ENCODE results near the gene FAM83B.
"Not testable (repeated sequence)": the region's sequence is repeated elsewhere in the genome, so short reads cannot be mapped to it uniquely, and the experiment has no call there.

Gene FAM83B, protein sequence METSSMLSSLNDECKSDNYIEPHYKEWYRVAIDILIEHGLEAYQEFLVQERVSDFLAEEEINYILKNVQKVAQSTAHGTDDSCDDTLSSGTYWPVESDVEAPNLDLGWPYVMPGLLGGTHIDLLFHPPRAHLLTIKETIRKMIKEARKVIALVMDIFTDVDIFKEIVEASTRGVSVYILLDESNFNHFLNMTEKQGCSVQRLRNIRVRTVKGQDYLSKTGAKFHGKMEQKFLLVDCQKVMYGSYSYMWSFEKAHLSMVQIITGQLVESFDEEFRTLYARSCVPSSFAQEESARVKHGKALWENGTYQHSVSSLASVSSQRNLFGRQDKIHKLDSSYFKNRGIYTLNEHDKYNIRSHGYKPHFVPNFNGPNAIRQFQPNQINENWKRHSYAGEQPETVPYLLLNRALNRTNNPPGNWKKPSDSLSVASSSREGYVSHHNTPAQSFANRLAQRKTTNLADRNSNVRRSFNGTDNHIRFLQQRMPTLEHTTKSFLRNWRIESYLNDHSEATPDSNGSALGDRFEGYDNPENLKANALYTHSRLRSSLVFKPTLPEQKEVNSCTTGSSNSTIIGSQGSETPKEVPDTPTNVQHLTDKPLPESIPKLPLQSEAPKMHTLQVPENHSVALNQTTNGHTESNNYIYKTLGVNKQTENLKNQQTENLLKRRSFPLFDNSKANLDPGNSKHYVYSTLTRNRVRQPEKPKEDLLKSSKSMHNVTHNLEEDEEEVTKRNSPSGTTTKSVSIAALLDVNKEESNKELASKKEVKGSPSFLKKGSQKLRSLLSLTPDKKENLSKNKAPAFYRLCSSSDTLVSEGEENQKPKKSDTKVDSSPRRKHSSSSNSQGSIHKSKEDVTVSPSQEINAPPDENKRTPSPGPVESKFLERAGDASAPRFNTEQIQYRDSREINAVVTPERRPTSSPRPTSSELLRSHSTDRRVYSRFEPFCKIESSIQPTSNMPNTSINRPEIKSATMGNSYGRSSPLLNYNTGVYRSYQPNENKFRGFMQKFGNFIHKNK

DNA sequence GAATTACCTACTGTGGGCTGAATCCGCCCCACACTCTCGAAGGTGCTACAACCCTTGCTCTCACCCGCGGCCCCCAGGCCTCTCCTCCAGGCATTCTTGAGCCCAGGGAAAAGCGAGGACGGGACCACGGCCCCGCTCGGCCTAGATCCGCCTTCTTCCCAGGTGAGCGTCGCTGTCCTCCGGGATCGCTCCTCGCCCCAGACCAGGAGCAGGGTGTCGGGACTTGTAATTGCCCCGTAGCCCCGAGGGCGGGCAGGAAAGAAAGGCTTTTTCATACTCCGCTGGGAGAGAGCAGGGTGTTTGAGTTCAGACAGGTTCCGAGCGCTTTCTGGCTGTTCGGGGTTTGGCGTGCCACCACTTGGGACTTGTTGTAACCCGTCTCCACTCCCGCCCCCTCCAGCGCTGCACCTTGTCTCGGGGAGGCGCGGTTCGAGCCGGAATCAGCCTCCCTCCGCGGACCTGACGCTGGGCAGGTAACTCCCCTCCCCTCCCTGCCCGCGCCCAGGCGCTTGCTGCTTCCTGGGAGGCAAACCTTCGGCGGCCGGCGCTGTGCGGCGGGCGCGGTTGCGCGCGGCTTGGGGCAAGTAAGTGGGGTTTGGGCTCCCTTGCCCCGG lies at the start of gene FAM83B:
FAM83B (plus strand) TSS at position 529 of the 614 bp plus-strand sequence. CDS start 23,476 bp downstream, outside the sequence.
- DNase-seq (ENCODE audit: extremely low read depth in 1 of 2, low read depth in 1 of 2): no peak

DNA sequence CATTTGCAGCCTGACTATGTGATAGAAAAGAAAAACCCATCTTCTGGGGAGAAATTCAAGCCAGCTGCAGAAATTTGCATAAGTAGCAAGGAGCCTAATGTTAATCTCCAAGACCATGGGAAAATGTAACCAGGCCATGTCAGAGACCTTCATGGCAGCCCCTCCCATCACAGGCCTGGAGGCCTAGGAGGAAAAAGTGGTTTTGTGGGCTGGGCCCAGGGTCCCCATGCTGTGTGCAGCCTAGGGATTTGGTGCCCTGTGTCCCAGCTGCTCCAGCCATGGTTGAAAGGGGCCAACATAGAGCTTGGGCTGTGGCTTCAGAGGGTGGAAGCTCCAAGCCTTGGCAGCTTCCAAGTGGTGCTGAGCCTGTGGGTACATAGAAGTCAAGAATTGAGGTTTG lies 49.7 kb upstream of the FAM83B start:
- not testable (repeated sequence) for DNase-seq (ENCODE audit: extremely low read depth in 1 of 2, low read depth in 1 of 2)

DNA sequence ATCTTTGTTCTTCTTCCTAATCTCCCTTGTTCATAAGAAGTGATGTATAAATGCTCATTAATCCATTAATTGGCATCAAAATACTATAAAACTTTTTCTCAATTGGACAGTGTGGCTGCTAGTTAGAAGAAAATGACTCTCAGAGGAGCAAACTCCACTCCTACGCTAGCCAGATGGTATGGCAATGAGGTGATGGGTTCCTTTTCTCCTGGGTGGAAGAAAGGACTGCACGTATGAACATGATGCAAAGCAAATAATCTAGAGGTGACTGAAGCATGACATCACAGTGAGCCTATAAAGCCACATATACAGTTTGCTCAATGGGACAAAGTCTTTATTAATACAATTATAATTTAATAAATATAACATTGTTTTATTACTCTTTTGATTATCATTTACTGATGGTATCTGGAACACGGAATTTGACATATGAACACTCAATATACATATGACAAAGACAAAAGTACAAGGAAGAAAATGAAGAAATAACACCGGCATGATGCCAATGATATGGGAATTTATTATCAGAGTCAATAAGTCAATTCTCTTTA lies 46.4 kb upstream of the FAM83B start:
- no peak for DNase-seq (ENCODE audit: extremely low read depth in 1 of 2, low read depth in 1 of 2)

DNA sequence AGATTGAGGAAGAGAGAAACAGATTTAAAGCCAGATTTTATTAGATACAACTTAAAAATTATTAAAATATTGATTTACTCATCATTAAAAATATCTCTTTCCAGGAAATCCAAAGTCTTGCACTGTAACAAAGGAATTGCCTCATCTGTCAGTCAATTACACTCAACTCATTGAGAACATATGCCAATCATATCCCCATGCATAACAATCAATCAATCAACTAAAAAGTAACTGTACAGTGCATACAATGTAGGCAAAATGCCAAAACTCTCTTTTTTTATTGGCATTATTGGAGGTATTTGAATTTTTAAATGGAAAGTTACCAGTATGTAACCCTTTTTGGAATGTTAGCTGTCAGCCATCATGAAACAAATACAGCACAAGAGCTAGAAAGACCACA lies 45.3 kb upstream of the FAM83B start:
- no peak for DNase-seq (ENCODE audit: extremely low read depth in 1 of 2, low read depth in 1 of 2)

DNA sequence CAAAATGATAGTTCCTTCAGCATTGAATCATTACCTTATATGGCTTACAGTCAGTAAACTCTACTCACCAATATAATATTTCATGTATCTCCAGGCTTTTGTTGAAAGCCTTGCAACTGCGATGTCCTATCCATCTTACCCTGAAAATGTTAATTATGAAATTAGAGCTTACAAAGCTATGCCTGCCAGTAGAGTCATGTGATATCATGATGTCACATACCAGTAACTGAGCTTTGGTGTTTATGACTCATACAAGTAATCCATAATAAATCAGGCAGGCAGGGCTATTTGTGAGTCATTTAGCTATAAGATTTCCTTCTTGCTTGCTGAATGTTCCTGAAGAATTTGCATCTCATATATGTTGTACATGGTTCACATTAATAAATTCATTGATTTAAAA lies 44.9 kb upstream of the FAM83B start:
- no peak for DNase-seq (ENCODE audit: extremely low read depth in 1 of 2, low read depth in 1 of 2)

DNA sequence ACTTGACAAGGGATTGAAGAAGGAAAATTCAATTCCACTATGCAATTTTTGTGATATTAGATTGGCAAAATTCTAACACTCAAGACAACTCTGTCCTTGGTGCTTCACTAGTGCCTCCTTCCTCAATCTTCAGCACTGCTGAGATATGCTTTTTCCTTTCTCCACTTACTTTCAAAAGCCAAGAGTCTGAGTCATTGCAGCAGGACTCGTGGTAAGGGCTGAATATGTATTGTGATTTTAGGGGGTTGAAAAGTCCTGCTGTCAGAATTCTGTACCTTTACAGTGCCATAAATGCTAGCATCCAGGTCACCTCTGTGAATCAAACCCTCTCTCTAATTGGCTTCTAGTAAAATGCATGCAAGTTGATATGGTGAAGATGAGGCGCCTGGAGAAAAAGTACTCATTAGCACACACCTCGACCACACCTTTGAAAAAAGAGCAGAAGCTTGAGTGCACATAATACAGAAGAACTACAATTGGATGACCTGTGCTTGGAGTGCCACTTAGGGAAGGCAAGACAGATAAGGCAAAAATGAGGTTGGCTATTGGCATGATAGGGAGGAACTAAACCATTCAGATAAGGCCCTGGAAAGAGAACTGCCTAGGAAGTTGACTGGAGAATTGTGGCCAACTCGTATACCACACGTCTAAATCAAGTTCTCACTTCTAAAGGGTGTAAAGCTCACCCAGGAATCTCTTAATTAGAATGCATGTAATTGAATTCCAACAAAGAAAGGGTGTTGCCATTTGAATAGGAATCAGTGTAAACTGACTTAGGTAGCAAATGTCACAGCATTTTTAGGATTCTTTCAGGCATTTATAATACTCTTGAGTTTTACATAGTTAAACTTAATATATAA lies 43.6 kb upstream of the FAM83B start:
- no peak for DNase-seq (ENCODE audit: extremely low read depth in 1 of 2, low read depth in 1 of 2)

DNA sequence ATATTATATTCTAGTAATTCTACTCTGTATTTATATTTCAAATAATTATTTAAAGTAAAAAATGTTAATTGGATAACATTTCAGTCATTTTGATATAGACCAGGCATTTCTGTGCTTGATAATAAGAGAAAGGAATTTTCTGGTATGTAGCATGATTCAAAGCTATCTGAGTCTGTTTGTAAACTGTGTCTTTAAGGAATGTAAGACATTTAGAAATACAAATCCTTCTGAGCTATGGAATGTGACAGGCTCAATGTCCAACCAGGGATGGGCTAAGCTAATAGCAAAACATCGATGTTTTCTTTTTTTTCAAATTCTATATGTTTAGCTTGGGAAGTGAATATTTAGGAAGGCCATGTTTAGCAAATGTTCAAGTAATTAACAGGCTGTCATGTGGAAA lies 41.5 kb upstream of the FAM83B start:
- DNase-seq (ENCODE audit: extremely low read depth in 1 of 2, low read depth in 1 of 2): no peak

DNA sequence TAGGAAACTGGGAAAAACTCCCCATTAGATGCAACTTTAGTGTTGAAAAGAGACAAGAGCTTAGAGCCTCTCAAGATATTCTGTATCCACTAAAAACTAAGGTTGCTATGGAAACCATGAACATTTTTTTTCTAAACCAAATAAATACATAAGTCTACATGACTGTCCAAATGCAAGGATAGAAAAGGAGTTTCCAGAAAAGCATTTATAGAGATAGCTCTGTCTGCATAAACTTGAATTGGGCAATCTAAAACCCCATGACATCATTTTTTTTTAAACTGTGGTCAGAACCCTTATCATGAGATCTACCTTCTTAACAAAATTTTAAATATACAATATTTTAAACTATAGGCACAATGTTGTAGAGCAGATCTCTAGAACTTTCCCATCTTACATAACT lies 36.4 kb upstream of the FAM83B start:
- no peak for DNase-seq (ENCODE audit: extremely low read depth in 1 of 2, low read depth in 1 of 2)

DNA sequence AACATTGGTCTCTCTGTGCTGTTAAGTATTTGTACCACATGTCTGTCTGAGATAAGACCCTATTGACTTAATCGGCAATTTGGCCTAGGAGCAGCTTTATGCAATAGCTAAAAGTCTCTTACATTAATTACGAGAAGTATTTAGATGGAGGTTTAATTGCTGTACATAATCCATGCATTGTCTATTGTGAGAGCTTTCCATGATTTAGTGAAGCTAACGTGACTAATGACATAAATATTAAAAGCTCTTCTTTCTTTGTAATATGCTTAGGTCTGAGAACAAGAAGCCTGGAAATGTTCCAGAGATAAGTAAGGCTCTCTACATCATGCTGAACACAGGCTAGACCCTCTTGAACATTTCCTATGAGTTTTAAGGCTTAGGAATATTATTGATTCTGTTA lies 32.7 kb upstream of the FAM83B start:
- DNase-seq (ENCODE audit: extremely low read depth in 1 of 2, low read depth in 1 of 2): no peak

DNA sequence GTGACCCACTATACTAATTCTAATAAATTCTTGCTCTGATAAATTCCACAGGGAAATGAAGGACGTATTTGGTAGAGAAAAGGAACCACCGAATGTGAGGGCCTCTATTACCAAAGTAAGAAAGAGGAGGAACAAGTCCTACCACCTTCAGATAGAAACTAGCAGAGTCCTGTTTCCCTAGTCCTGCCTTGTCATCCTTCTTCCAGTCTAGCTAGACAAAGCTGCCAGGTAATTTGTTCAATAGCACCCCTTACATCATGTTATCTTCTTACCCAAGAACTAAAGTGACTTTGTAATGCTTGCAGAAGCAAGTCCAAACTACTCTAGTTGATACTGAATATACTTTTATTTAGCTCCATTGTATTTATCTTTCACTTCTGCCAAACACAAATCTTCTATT lies 29.3 kb upstream of the FAM83B start:
- DNase-seq (ENCODE audit: extremely low read depth in 1 of 2, low read depth in 1 of 2): no peak

DNA sequence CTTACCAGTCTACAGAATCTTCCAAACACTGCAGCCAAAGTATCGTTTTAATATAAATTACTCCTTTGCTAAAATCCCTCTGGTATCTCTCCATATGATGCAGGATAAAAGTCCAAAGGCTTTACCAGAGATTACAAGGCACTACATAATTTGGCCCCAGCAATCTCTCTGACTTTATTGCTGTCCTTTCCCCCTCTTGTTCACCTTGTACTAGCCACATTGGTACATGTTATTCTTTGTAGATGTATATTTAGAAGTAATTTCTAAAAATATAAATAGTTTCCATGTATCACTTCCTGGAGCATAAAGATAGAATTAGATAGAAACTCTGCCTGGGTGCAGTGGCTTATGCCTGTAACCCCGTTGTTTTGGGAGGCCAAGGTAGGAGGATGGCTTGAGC lies 28.7 kb upstream of the FAM83B start:
- no peak for DNase-seq (ENCODE audit: extremely low read depth in 1 of 2, low read depth in 1 of 2)

DNA sequence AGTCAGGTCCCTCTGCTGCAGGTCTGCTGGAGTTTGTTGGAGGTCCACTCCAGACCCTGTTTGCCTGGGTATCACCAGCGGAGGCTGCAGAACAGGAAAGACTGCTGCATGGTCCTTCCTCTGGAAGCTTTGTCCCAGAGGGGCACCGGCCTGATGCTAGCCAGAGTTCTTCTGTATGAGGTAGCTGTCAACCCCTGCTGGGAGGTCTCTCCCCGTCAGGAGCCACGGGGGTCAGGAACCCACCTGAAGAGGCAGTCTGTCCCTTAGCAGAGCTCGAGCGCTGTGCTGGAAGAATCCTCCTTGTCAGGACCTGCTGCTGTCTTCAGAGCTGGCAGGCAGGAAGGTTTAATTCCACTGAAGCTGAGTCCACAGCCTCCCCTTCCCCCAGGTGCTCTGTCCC lies 22.3 kb upstream of the FAM83B start:
- not testable (repeated sequence) for DNase-seq (ENCODE audit: extremely low read depth in 1 of 2, low read depth in 1 of 2)

DNA sequence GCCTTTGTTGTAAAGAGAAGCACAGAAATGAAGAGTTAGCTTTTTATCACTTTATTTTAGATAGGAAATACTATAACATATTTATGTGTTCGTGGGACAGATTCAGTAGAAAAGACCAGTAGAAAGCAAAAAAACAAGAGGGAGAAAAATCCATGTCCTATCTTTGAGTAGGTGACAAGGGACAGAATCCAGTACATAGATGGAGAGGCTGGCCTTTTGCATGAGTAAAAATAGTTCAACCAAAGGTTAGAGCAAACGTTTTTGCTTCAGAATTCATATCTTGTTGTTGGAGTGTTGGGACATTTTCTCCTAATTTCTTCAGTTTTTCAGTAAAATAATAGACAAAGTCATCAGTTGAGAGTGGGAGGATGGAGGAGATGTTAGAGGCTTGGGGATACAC lies 19.6 kb upstream of the FAM83B start:
- DNase-seq (ENCODE audit: extremely low read depth in 1 of 2, low read depth in 1 of 2): no peak

DNA sequence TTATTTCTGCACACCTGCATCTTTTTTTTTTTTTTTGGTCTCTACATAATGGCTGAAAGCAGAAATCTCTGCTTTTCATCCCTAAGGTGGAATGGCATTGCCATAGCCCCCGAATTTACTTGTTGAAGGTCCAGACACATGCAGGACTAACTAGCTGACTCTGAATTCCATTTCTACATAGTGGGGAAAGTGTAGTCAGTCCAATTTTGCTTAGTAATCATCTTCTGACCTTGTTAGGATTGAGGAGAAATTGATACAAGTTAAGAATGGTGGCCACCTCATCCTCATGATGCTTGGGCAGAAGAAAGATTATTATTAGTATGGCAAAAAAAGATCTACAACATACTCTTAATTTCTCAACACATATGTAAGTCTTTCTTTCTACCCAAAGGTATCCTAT lies 16.4 kb upstream of the FAM83B start:
- DNase-seq (ENCODE audit: extremely low read depth in 1 of 2, low read depth in 1 of 2): no peak

DNA sequence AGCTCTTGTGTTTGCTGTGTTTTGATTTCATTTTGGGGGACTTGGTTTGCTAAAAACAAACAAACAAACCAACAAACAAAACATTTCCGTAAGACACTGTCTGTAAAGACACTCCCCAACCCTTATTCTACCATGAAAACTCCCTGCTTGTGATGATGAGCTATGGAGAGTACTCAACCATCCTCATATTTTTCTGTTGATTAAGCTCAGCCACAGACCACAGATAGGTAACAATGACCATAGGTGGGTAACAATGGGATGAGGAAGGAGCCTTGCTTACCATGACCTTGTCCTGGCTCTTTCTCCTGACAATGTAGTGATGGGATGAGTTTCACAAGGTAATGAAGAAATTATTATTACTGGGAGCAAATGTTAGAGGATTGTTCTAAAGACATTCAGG lies 11.4 kb upstream of the FAM83B start:
- no peak for DNase-seq (ENCODE audit: extremely low read depth in 1 of 2, low read depth in 1 of 2)

DNA sequence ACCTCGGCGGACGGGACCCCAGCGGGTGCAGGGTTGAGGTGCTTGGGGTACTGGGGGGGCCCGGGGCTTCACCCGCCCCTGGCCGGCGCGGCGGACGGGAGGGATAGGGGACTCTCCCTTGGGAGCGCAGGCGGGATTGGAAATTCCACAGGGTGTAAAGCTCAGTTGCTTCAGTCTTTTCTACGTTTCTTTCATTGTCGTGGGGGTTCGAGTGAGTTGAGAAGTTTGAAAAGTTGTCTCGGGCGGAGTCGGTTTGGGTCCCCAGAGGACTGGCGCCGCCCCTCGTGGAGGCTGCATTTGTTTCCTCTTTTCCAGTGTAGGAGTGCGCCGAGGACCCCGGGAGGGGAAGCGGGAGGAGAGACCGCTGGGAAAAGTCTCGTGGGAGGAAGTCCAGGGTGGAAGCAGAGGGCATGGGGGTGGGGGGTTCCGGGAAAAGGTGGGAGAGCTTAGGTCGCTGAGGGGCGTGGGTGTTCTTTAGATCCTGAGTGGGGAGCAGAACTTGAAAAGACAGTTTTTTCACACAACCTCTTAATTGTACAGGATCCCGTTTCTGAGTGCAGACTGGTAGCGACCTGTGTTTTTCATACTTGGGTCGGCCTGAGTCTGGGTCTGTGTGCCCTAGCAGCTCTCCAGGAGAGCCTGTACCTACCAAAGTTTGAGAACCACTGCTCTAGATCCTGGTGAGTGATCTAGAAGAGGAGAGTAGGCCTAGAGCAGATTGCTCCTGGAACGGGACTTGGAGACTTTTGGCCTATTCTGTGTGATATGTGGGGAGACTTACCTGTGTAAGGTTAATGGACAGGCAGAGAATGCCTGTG lies 495 bp downstream of the FAM83B start:
- no peak for DNase-seq (ENCODE audit: extremely low read depth in 1 of 2, low read depth in 1 of 2)

DNA sequence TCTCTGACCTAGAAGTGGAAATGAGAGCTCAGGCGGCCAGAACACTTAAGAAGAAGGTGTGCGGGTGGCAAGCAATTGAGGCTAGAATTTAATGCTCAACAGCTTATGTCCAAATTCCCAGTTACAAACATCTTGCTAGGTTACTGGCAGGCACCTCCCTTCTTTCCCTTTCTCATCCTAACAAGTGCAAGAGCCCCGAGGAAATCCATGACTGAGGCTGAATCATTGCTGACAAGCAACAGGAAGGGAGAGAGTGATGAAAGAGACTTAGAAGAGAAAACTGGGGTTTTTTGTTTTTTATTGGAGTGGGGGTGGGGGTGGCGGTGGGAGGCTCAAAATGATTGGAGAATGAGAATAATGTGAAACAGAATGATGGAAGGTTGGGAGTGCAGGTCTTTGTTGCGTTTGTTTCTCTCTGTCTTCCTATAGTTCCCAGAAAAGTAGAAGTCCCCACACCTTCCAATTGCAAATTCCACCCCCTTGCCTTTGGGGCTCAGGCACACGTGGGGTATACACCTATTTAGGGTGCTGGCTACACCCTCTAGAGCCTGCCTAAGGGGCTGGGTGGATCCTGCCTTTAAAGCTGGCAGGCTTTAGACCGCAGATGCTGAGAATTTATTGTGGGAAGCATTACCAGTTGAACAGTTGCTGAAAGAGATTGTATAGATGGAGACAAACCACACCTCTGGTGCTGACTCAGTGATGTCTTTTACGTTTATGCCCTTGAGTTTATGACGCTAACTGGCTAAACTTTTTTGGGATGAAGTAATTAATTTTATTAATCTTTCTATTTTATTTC lies 1.4 kb downstream of the FAM83B start:
- DNase-seq (ENCODE audit: extremely low read depth in 1 of 2, low read depth in 1 of 2): no peak

DNA sequence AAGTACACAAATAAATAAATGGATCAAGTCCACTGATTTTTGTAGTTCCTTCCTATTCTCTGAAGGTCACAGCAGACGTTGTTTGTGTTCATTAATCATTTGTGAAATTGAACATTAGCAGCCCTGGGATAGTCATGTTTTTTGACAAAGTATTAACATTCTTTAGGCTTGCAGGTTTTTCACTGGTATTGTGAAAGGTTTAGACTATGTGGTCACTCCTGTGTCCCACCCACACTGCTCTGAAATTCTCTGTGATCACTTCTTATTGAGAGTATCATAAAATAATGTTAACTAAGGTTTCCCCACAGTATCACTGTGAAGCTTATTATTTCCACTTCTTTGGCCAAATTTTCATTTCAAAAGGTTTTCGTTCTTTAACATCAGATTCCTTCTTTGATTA lies 3.5 kb downstream of the FAM83B start:
- DNase-seq (ENCODE audit: extremely low read depth in 1 of 2, low read depth in 1 of 2): no peak
